IMR-90 (cell line): ENCODE data around the gene C1orf159. TPM values are rescaled to one million over a fixed set of nuclear protein-coding genes. Genes with fewer than 3 reads are reported as not detected.
A peak's percentile ranks its signal among the peaks of the same experiment; 100 is the strongest.

Experiments
- ATAC-seq: fragments of 200-7000 bp; cut with Tn5 transposase; 2 replicates; pipeline ENCODE4 v1.9.1; 2020; ENCODE audit warnings: low read depth, mild to moderate bottlenecking, moderate library complexity
- BruUV-seq: library from RNA; stranded (reverse); fragments of 400-500 nt; replicated peaks from 2 replicates; lab custom pipeline; 2021; lab: Mats Ljungman, UMichigan
- CTCF ChIA-PET: fragments of 300-600 bp; formaldehyde crosslinking; extraction: SDS; loops from one replicate; lab custom pipeline; 2021; ENCODE audit warnings: antibody characterized with exemption; lab: Yijun Ruan, JAX
- POLR2A ChIA-PET: fragments of 300-600 bp; sonication (Branson Sonifier 250); formaldehyde crosslinking; loops from one replicate; lab custom pipeline; 2022; ENCODE audit warnings: antibody characterized with exemption; ENCODE audit not compliant: unreplicated experiment; lab: Charles Lee
- DNase-seq: peaks from one replicate; pipeline ENCODE4 v3.0.0; 2013
- H2AFZ ChIP-seq: replicated peaks from 2 replicates; pipeline ENCODE3; 2013; ENCODE audit warnings: low read length, mild to moderate bottlenecking; ENCODE audit not compliant: poor library complexity
- H2AK5ac ChIP-seq: 2 replicates; pipeline ENCODE4 v1.6.1; 2013; ENCODE audit warnings: low read depth, low read length, inconsistent platforms
- H2AK9ac ChIP-seq: replicated peaks from 2 replicates; pipeline ENCODE3; 2013; ENCODE audit warnings: mild to moderate bottlenecking, low read depth, low read length, moderate library complexity; ENCODE audit not compliant: poor library complexity
- H2BK120ac ChIP-seq: 2 replicates; pipeline ENCODE4 v1.6.1; 2013; ENCODE audit warnings: low read depth, low read length, inconsistent platforms
- H2BK15ac ChIP-seq: 3 replicates; pipeline ENCODE4 v1.6.1; 2013; ENCODE audit warnings: low read depth, low read length, inconsistent platforms
- H2BK20ac ChIP-seq: 2 replicates; pipeline ENCODE4 v1.6.1; 2013; ENCODE audit warnings: low read depth, mild to moderate bottlenecking, inconsistent platforms, low read length, moderate library complexity
- H2BK5ac ChIP-seq: 2 replicates; pipeline ENCODE4 v1.6.1; 2013; ENCODE audit warnings: mild to moderate bottlenecking, low read depth, low read length, inconsistent platforms; ENCODE audit not compliant: poor library complexity, severe bottlenecking
- H3K14ac ChIP-seq: replicated peaks from 2 replicates; pipeline ENCODE4 v1.6.1; 2013; ENCODE audit warnings: low read depth, low read length, inconsistent platforms
- H3K18ac ChIP-seq: 2 replicates; pipeline ENCODE4 v1.6.1; 2013; ENCODE audit warnings: low read depth, low read length, control low read depth
- H3K23ac ChIP-seq: 2 replicates; pipeline ENCODE4 v1.6.1; 2013; ENCODE audit warnings: low read depth, low read length, inconsistent platforms
- H3K27ac ChIP-seq: 2 replicates; pipeline ENCODE4 v1.5.1; 2013; ENCODE audit warnings: mild to moderate bottlenecking, control low read depth, low read length; ENCODE audit not compliant: insufficient read depth
- H3K27me3 ChIP-seq: 2 replicates; pipeline ENCODE4 v1.6.1; 2013; ENCODE audit warnings: low read length; ENCODE audit not compliant: control insufficient read depth, insufficient read depth
- H3K36me3 ChIP-seq: 2 replicates; pipeline ENCODE4 v1.6.1; 2013; ENCODE audit warnings: low read length, mixed read lengths; ENCODE audit not compliant: control insufficient read depth, insufficient read depth
- H3K4ac ChIP-seq: 2 replicates; pipeline ENCODE4 v1.6.1; 2013; ENCODE audit warnings: low read depth, low read length, inconsistent platforms
- H3K4me1 ChIP-seq: 2 replicates; pipeline ENCODE4 v1.6.1; 2013; ENCODE audit warnings: low read length, mixed read lengths; ENCODE audit not compliant: control insufficient read depth, insufficient read depth
- H3K4me2 ChIP-seq: 2 replicates; pipeline ENCODE4 v1.6.1; 2013; ENCODE audit warnings: low read depth, mild to moderate bottlenecking, control low read depth, low read length, moderate library complexity
- H3K4me3 ChIP-seq: 2 replicates; pipeline ENCODE4 v1.5.1; 2013; ENCODE audit warnings: low read depth, mild to moderate bottlenecking, control low read depth, low read length, moderate library complexity; ENCODE audit not compliant: insufficient read depth
- H3K56ac ChIP-seq: 2 replicates; pipeline ENCODE4 v1.6.1; 2013; ENCODE audit warnings: low read length, inconsistent platforms; ENCODE audit not compliant: insufficient read depth; ENCODE audit errors: extremely low read depth
- H3K79me1 ChIP-seq, 2 experiments: 2 replicates each; pipeline ENCODE4 v1.6.1; 2013; ENCODE audit warnings: low read length in 2 of 2, inconsistent platforms in 1 of 2, low read depth in 1 of 2
- H3K9ac ChIP-seq: 2 replicates; pipeline ENCODE4 v1.6.1; 2013; ENCODE audit warnings: low read depth, low read length, control low read depth
- H3K9me1 ChIP-seq: 2 replicates; pipeline ENCODE4 v1.6.1; 2013; ENCODE audit warnings: low read length, inconsistent platforms; ENCODE audit not compliant: insufficient read depth
- H3K9me3 ChIP-seq: 2 replicates; pipeline ENCODE4 v1.6.1; 2013; ENCODE audit warnings: low read length; ENCODE audit not compliant: control insufficient read depth, insufficient read depth
- H4K20me1 ChIP-seq: 2 replicates; pipeline ENCODE4 v1.6.1; 2013; ENCODE audit warnings: low read length, inconsistent platforms; ENCODE audit not compliant: insufficient read depth
- H4K5ac ChIP-seq: 2 replicates; pipeline ENCODE4 v1.6.1; 2013; ENCODE audit warnings: mild to moderate bottlenecking, low read depth, low read length, control low read depth
- H4K8ac ChIP-seq, 2 experiments: 2 replicates each; pipeline ENCODE4 v1.6.1; 2013; ENCODE audit warnings: low read depth in 2 of 2, low read length in 2 of 2, control low read depth in 1 of 2, inconsistent platforms in 1 of 2
- H4K91ac ChIP-seq: 2 replicates; pipeline ENCODE4 v1.6.1; 2013; ENCODE audit warnings: low read depth, low read length, inconsistent platforms; ENCODE audit not compliant: insufficient read depth
- BHLHE40 ChIP-seq: fragments of 150-350 bp; IDR thresholded peaks from 2 replicates; pipeline ENCODE4 v1.6.1; 2016; ENCODE audit warnings: mild to moderate bottlenecking, low read depth, low read length
- CEBPB ChIP-seq: IDR thresholded peaks from 2 replicates; pipeline ENCODE4 v1.6.1; 2012; ENCODE audit warnings: low read depth, low read length, improper control_type of control experiment
- CHD1 ChIP-seq: IDR thresholded peaks from 2 replicates; pipeline ENCODE4 v1.6.1; 2012; ENCODE audit warnings: low read depth, low read length, improper control_type of control experiment
- ELK1 ChIP-seq: fragments of 150-350 bp; IDR thresholded peaks from 2 replicates; pipeline ENCODE4 v1.6.1; 2016; ENCODE audit warnings: low read depth, mild to moderate bottlenecking, low read length, moderate library complexity, borderline replicate concordance
- FOS ChIP-seq: fragments of 150-350 bp; IDR thresholded peaks from 2 replicates; pipeline ENCODE4 v1.6.1; 2016; ENCODE audit warnings: low read depth, low read length
- MAFK ChIP-seq: IDR thresholded peaks from 2 replicates; pipeline ENCODE4 v1.6.1; 2012; ENCODE audit warnings: low read depth, low read length, improper control_type of control experiment
- MAZ ChIP-seq: IDR thresholded peaks from 2 replicates; pipeline ENCODE4 v1.6.1; 2012; ENCODE audit warnings: low read depth, mild to moderate bottlenecking, low read length, improper control_type of control experiment, moderate library complexity, borderline replicate concordance
- MXI1 ChIP-seq: IDR thresholded peaks from 2 replicates; pipeline ENCODE4 v1.6.1; 2012; ENCODE audit warnings: low read depth, mild to moderate bottlenecking, low read length, moderate library complexity, borderline replicate concordance
- NFE2L2 ChIP-seq: fragments of 150-350 bp; IDR thresholded peaks from 2 replicates; pipeline ENCODE4 v1.6.1; 2016; ENCODE audit warnings: low read depth, mild to moderate bottlenecking, low read length
- POLR2A ChIP-seq: IDR thresholded peaks from 2 replicates; pipeline ENCODE4 v1.6.1; 2012; ENCODE audit warnings: mild to moderate bottlenecking, low read depth, low read length
- RAD21 ChIP-seq: IDR thresholded peaks from 2 replicates; pipeline ENCODE4 v1.6.1; 2012; ENCODE audit warnings: low read length, improper control_type of control experiment
- RCOR1 ChIP-seq: IDR thresholded peaks from 2 replicates; pipeline ENCODE4 v1.6.1; 2012; ENCODE audit warnings: mild to moderate bottlenecking, low read length, improper control_type of control experiment; ENCODE audit not compliant: insufficient replicate concordance
- RFX5 ChIP-seq: IDR thresholded peaks from 2 replicates; pipeline ENCODE4 v1.8.0; 2012; ENCODE audit warnings: low read depth, mild to moderate bottlenecking, low read length, moderate library complexity
- SMC3 ChIP-seq: fragments of 150-350 bp; IDR thresholded peaks from 2 replicates; pipeline ENCODE4 v1.6.1; 2016; ENCODE audit warnings: low read depth, mild to moderate bottlenecking, antibody characterized with exemption, low read length, moderate library complexity
- USF2 ChIP-seq: fragments of 150-350 bp; IDR thresholded peaks from 2 replicates; pipeline ENCODE4 v1.6.1; 2017; ENCODE audit warnings: mild to moderate bottlenecking, antibody characterized with exemption, low read length, low read depth
- WGBS, 2 experiments: methylation state at CpG; one replicate each; pipeline versions ENCODE4 v1.1.5 to v1.1.7; 2013; ENCODE audit warnings: missing lambda C conversion rate in 2 of 2; ENCODE audit not compliant: insufficient read length in 1 of 2; ENCODE audit errors: extremely low coverage in 2 of 2; 5-methylcytosine and 5-hydroxymethylcytosine counted together
- dilution Hi-C: fragments of 300-500 bp; cut with HindIII; formaldehyde crosslinking; loops from one replicate; pipeline ENCODE4 v1.14.3; 2018; ENCODE audit warnings: low sequenced_read_pairs; ENCODE audit not compliant: unreplicated experiment
- in situ Hi-C: fragments of 300-500 bp; cut with MboI; formaldehyde crosslinking; loops from 3 replicates; pipeline ENCODE4 v1.14.3; 2019; ENCODE audit warnings: low sequenced_read_pairs, inconsistent platforms, mixed read lengths
- intact Hi-C: fragments of 100-400 bp; cut with micrococcal nuclease; formaldehyde crosslinking; loops from 2 replicates; pipeline ENCODE4 v1.10.0; 2022
- polyA plus RNA-seq, 3 experiments: library from polyadenylated mRNA; depleted of rRNA; stranded (reverse); fragments of >200 nt; gene quantifications; 2 replicates each; pipeline ENCODE4 v1.2.3, GENCODE V29; 2012; ENCODE audit warnings: low replicate concordance in 1 of 3
- total RNA-seq: library from RNA; depleted of rRNA; stranded (reverse); fragments of >200 nt; gene quantifications from 2 replicates; pipeline ENCODE4 v1.2.3, GENCODE V29; 2012
- TF ChIP-seq, protein P1 (sequence below): conservative IDR thresholded peaks from 2 replicates; pipeline ENCODE4 v1.5.1; 2012; ENCODE audit warnings: mild to moderate bottlenecking, low read depth, low read length, improper control_type of control experiment

C1orf159 gene
- total and polyA plus RNA-seq, 2 of the 4 experiments (the other 2 are of a cell fraction): 2.9 to 12.6 TPM

GRCh38 chr1:1041092-1041523, 74.8 kb downstream of the C1orf159 start:
- dilution Hi-C loops: no loop called here
- no peak overlapping the region for H3K4me3 ChIP-seq
- no peak for TF ChIP-seq RAD21
- TF ChIP-seq MAFK: no peak
- TF ChIP-seq MXI1: no peak
- no peak for TF ChIP-seq NFE2L2
- TF ChIP-seq, protein P1, sequence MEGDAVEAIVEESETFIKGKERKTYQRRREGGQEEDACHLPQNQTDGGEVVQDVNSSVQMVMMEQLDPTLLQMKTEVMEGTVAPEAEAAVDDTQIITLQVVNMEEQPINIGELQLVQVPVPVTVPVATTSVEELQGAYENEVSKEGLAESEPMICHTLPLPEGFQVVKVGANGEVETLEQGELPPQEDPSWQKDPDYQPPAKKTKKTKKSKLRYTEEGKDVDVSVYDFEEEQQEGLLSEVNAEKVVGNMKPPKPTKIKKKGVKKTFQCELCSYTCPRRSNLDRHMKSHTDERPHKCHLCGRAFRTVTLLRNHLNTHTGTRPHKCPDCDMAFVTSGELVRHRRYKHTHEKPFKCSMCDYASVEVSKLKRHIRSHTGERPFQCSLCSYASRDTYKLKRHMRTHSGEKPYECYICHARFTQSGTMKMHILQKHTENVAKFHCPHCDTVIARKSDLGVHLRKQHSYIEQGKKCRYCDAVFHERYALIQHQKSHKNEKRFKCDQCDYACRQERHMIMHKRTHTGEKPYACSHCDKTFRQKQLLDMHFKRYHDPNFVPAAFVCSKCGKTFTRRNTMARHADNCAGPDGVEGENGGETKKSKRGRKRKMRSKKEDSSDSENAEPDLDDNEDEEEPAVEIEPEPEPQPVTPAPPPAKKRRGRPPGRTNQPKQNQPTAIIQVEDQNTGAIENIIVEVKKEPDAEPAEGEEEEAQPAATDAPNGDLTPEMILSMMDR: no peak
- TF ChIP-seq SMC3: no peak
- no peak for TF ChIP-seq POLR2A
- TF ChIP-seq CEBPB: no peak
- TF ChIP-seq RCOR1: no peak
- TF ChIP-seq RFX5: no peak
- no peak for TF ChIP-seq CHD1
- no peak for TF ChIP-seq MAZ
- TF ChIP-seq BHLHE40: no peak
- no peak for TF ChIP-seq USF2
- TF ChIP-seq ELK1: no peak
- TF ChIP-seq FOS: no peak

More at GRCh38 chr1:1041092-1041523, 74.8 kb downstream of the C1orf159 start:
- no peak overlapping the region for H2BK120ac ChIP-seq
- BruUV-seq: TSS peak; percentile 76
- peak overlapping the region; percentile 42 for H2AK9ac ChIP-seq
- no peak overlapping the region for H3K23ac ChIP-seq
- no peak overlapping the region for H3K27ac ChIP-seq
- no peak overlapping the region for H3K18ac ChIP-seq
- H4K5ac ChIP-seq: no peak overlapping the region
- H3K27me3 ChIP-seq: no peaks in the 10 kb centered on the region
- no peak overlapping the region for H3K9ac ChIP-seq
- POLR2A ChIA-PET: no interaction called here
- WGBS, 2 experiments: 50% methylated on average over 50 of the region's 60 CpGs; no CpG with 5 or more reads in 1 of the 2 experiments
- H4K20me1 ChIP-seq: peaks cover 56% of the 10 kb centered on the region
- H3K4ac ChIP-seq: no peak overlapping the region
- H3K79me1 ChIP-seq: peaks cover 9 to 34% of the 10 kb centered on the region in 2 experiments
- H2AK5ac ChIP-seq: no peak overlapping the region; the same call in 1 of the 2 replicates
- H3K9me1 ChIP-seq: 0 out of 2 replicates have a peak, but pooled peaks cover 5% of the 10 kb centered on the region
- H3K14ac ChIP-seq: no peak overlapping the region
- DNase-seq: no peak
- H4K8ac ChIP-seq: no peak overlapping the region
- in situ Hi-C loops: no loop called here
- CTCF ChIA-PET: no interaction called here
- no peaks in the 10 kb centered on the region for H3K9me3 ChIP-seq
- no peak overlapping the region for H2BK5ac ChIP-seq
- H3K4me2 ChIP-seq: 0 out of 2 replicates have a peak overlapping the region, but pooled peaks have one; percentile 40
- no peak; the same call in 1 of the 2 replicates for ATAC-seq
- no peak overlapping the region for H4K91ac ChIP-seq
- peak overlapping the region; percentile 78 for H2AFZ ChIP-seq
- peaks cover 45% of the 10 kb centered on the region for H3K36me3 ChIP-seq
- no peak overlapping the region for H2BK15ac ChIP-seq
- H3K56ac ChIP-seq: no peak overlapping the region
- peaks cover 7% of the 10 kb centered on the region for H3K4me1 ChIP-seq
- H2BK20ac ChIP-seq: no peak overlapping the region
- intact Hi-C loops: loop anchor here (2.0 kb wide), 1 partner anchor 28 kb away; the partner anchor contains the start of gene ISG15
